ENCODE results near the gene SLC35G6.

GRCh38 chr17:7486181-7486580 lies 4.9 kb downstream of the SLC35G6 start:
- TF ChIP-seq CTCF (IDR thresholded peaks at IDR 0.05; ENCODE audit: borderline replicate concordance, extremely low read depth, low read length, poor library complexity, severe bottlenecking) (no peak), EZH2 (IDR thresholded peaks at IDR 0.05; ENCODE audit: borderline replicate concordance, low read depth, low read length, severe bottlenecking) (no peak)
